Measurements from ENCODE around the gene RNF4.
"Not testable (repeated sequence)": the region's sequence is repeated elsewhere in the genome, so short reads cannot be mapped to it uniquely, and the experiment has no call there.

The RNF4 gene

GRCh38 chr4:2503809-2504208 lies 34.9 kb downstream of the RNF4 start:
- H3K4me1 ChIP-seq (ENCODE audit: control insufficient read depth in 1 of 2, insufficient read depth in 2 of 2, low read length in 2 of 2), result no peaks in the 10 kb centered on the region
- H3K27me3 ChIP-seq (ENCODE audit: control insufficient read depth in 1 of 2, insufficient read depth in 2 of 2, low read length in 2 of 2), result no peaks in the 10 kb centered on the region
- H3K9ac ChIP-seq (ENCODE audit: low read depth in 1 of 2, low read length in 2 of 2), result no peak overlapping the region
- H3K36me3 ChIP-seq (ENCODE audit: control insufficient read depth in 1 of 2, insufficient read depth in 2 of 2, low read length in 2 of 2), result peaks cover 32 to 57% of the 10 kb centered on the region in 2 donors
- no peaks in the 10 kb centered on the region for H3K9me3 ChIP-seq (ENCODE audit: control insufficient read depth in 1 of 2, low read length in 2 of 2)
- H3K4me3 ChIP-seq (ENCODE audit: low read depth in 1 of 2, low read length in 2 of 2), result no peak overlapping the region
- H3K27ac ChIP-seq (ENCODE audit: low read depth, low read length), result no peak overlapping the region

GRCh38 chr4:2507259-2507658 lies 38.4 kb downstream of the RNF4 start:
- H3K27me3 ChIP-seq (ENCODE audit: control insufficient read depth in 1 of 2, insufficient read depth in 2 of 2, low read length in 2 of 2), result no peaks in the 10 kb centered on the region
- no peak overlapping the region for H3K27ac ChIP-seq (ENCODE audit: low read depth, low read length)
- no peaks in the 10 kb centered on the region for H3K4me1 ChIP-seq (ENCODE audit: control insufficient read depth in 1 of 2, insufficient read depth in 2 of 2, low read length in 2 of 2)
- H3K4me3 ChIP-seq (ENCODE audit: low read depth in 1 of 2, low read length in 2 of 2), result no peak overlapping the region
- no peaks in the 10 kb centered on the region for H3K9me3 ChIP-seq (ENCODE audit: control insufficient read depth in 1 of 2, low read length in 2 of 2)
- no peak overlapping the region for H3K9ac ChIP-seq (ENCODE audit: low read depth in 1 of 2, low read length in 2 of 2)
- H3K36me3 ChIP-seq (ENCODE audit: control insufficient read depth in 1 of 2, insufficient read depth in 2 of 2, low read length in 2 of 2), result peaks cover 27 to 54% of the 10 kb centered on the region in 2 donors

- H3K27me3 ChIP-seq (ENCODE audit: control insufficient read depth in 1 of 2, insufficient read depth in 2 of 2, low read length in 2 of 2), result no peaks in the 10 kb centered on the region
- H3K4me3 ChIP-seq (ENCODE audit: low read depth in 1 of 2, low read length in 2 of 2), result no peak overlapping the region
- no peak overlapping the region for H3K27ac ChIP-seq (ENCODE audit: low read depth, low read length)
- peaks cover 32 to 58% of the 10 kb centered on the region in 2 donors for H3K36me3 ChIP-seq (ENCODE audit: control insufficient read depth in 1 of 2, insufficient read depth in 2 of 2, low read length in 2 of 2)
- no peak overlapping the region for H3K9ac ChIP-seq (ENCODE audit: low read depth in 1 of 2, low read length in 2 of 2)
- H3K4me1 ChIP-seq (ENCODE audit: control insufficient read depth in 1 of 2, insufficient read depth in 2 of 2, low read length in 2 of 2), result no peaks in the 10 kb centered on the region
- no peaks in the 10 kb centered on the region for H3K9me3 ChIP-seq (ENCODE audit: control insufficient read depth in 1 of 2, low read length in 2 of 2)
Measured at GRCh38 chr4:2507855-2508254, 38.9 kb downstream of the RNF4 start.

- H3K27ac ChIP-seq (ENCODE audit: low read depth, low read length), result no peak overlapping the region
- no peak overlapping the region for H3K9ac ChIP-seq (ENCODE audit: low read depth in 1 of 2, low read length in 2 of 2)
- H3K4me3 ChIP-seq (ENCODE audit: low read depth in 1 of 2, low read length in 2 of 2), result no peak overlapping the region
- H3K36me3 ChIP-seq (ENCODE audit: control insufficient read depth in 1 of 2, insufficient read depth in 2 of 2, low read length in 2 of 2), result peaks cover 53 to 72% of the 10 kb centered on the region in 2 donors
- no peaks in the 10 kb centered on the region for H3K27me3 ChIP-seq (ENCODE audit: control insufficient read depth in 1 of 2, insufficient read depth in 2 of 2, low read length in 2 of 2)
- H3K4me1 ChIP-seq (ENCODE audit: control insufficient read depth in 1 of 2, insufficient read depth in 2 of 2, low read length in 2 of 2), result no peaks in the 10 kb centered on the region
- H3K9me3 ChIP-seq (ENCODE audit: control insufficient read depth in 1 of 2, low read length in 2 of 2), result no peaks in the 10 kb centered on the region
Measured at GRCh38 chr4:2510351-2511259, 41.7 kb downstream of the RNF4 start.

GRCh38 chr4:2511645-2512131 lies 42.8 kb downstream of the RNF4 start:
- peaks cover 5 to 8% of the 10 kb centered on the region in 2 donors for H3K4me1 ChIP-seq (ENCODE audit: control insufficient read depth in 1 of 2, insufficient read depth in 2 of 2, low read length in 2 of 2)
- no peaks in the 10 kb centered on the region for H3K9me3 ChIP-seq (ENCODE audit: control insufficient read depth in 1 of 2, low read length in 2 of 2)
- H3K27ac ChIP-seq (ENCODE audit: low read depth, low read length), result no peak overlapping the region
- H3K4me3 ChIP-seq (ENCODE audit: low read depth in 1 of 2, low read length in 2 of 2), result no peak overlapping the region
- peaks cover 53 to 76% of the 10 kb centered on the region in 2 donors for H3K36me3 ChIP-seq (ENCODE audit: control insufficient read depth in 1 of 2, insufficient read depth in 2 of 2, low read length in 2 of 2)
- H3K9ac ChIP-seq (ENCODE audit: low read depth in 1 of 2, low read length in 2 of 2), result no peak overlapping the region
- no peaks in the 10 kb centered on the region for H3K27me3 ChIP-seq (ENCODE audit: control insufficient read depth in 1 of 2, insufficient read depth in 2 of 2, low read length in 2 of 2)

GRCh38 chr4:2512396-2513135 lies 43.7 kb downstream of the RNF4 start:
- Histone ChIP-seq H3K27ac (ENCODE audit: low read depth, low read length) (no peak overlapping the region), H3K4me1 (ENCODE audit: control insufficient read depth in 1 of 2, insufficient read depth in 2 of 2, low read length in 2 of 2) (peaks cover 5 to 8% of the 10 kb centered on the region in 2 donors), H3K9ac (ENCODE audit: low read depth in 1 of 2, low read length in 2 of 2) (no peak overlapping the region), H3K9me3 (ENCODE audit: control insufficient read depth in 1 of 2, low read length in 2 of 2) (no peaks in the 10 kb centered on the region), H3K27me3 (ENCODE audit: control insufficient read depth in 1 of 2, insufficient read depth in 2 of 2, low read length in 2 of 2) (no peaks in the 10 kb centered on the region), H3K36me3 (ENCODE audit: control insufficient read depth in 1 of 2, insufficient read depth in 2 of 2, low read length in 2 of 2) (peaks cover 48 to 72% of the 10 kb centered on the region in 2 donors), H3K4me3 (ENCODE audit: low read depth in 1 of 2, low read length in 2 of 2) (no peak overlapping the region)

GRCh38 chr4:2514193-2514592 lies 45.3 kb downstream of the RNF4 start:
- not testable (repeated sequence) for H3K9me3 ChIP-seq (ENCODE audit: control insufficient read depth in 1 of 2, low read length in 2 of 2); H3K9ac ChIP-seq (ENCODE audit: low read depth in 1 of 2, low read length in 2 of 2); H3K27me3 ChIP-seq (ENCODE audit: control insufficient read depth in 1 of 2, insufficient read depth in 2 of 2, low read length in 2 of 2); H3K4me1 ChIP-seq (ENCODE audit: control insufficient read depth in 1 of 2, insufficient read depth in 2 of 2, low read length in 2 of 2); H3K4me3 ChIP-seq (ENCODE audit: low read depth in 1 of 2, low read length in 2 of 2); H3K27ac ChIP-seq (ENCODE audit: low read depth, low read length)
- peaks cover 42 to 62% of the 10 kb centered on the region in 2 donors for H3K36me3 ChIP-seq (ENCODE audit: control insufficient read depth in 1 of 2, insufficient read depth in 2 of 2, low read length in 2 of 2)

GRCh38 chr4:2514944-2515343 lies 46.0 kb downstream of the RNF4 start:
- not testable (repeated sequence) for H3K9me3 ChIP-seq (ENCODE audit: control insufficient read depth in 1 of 2, low read length in 2 of 2); H3K9ac ChIP-seq (ENCODE audit: low read depth in 1 of 2, low read length in 2 of 2); H3K27me3 ChIP-seq (ENCODE audit: control insufficient read depth in 1 of 2, insufficient read depth in 2 of 2, low read length in 2 of 2); H3K4me1 ChIP-seq (ENCODE audit: control insufficient read depth in 1 of 2, insufficient read depth in 2 of 2, low read length in 2 of 2); H3K4me3 ChIP-seq (ENCODE audit: low read depth in 1 of 2, low read length in 2 of 2); H3K27ac ChIP-seq (ENCODE audit: low read depth, low read length)
- peaks cover 36 to 55% of the 10 kb centered on the region in 2 donors for H3K36me3 ChIP-seq (ENCODE audit: control insufficient read depth in 1 of 2, insufficient read depth in 2 of 2, low read length in 2 of 2)

- peaks cover 27 to 44% of the 10 kb centered on the region in 2 donors for H3K36me3 ChIP-seq (ENCODE audit: control insufficient read depth in 1 of 2, insufficient read depth in 2 of 2, low read length in 2 of 2)
- H3K4me3 ChIP-seq (ENCODE audit: low read depth in 1 of 2, low read length in 2 of 2), result no peak overlapping the region
- peak overlapping the region in 1 of 2 donors; percentile 25 for H3K9ac ChIP-seq (ENCODE audit: low read depth in 1 of 2, low read length in 2 of 2)
- H3K27ac ChIP-seq (ENCODE audit: low read depth, low read length), result peak overlapping the region; percentile 10
- H3K4me1 ChIP-seq (ENCODE audit: control insufficient read depth in 1 of 2, insufficient read depth in 2 of 2, low read length in 2 of 2), result peaks cover 5 to 8% of the 10 kb centered on the region in 2 donors
- no peaks in the 10 kb centered on the region for H3K9me3 ChIP-seq (ENCODE audit: control insufficient read depth in 1 of 2, low read length in 2 of 2)
- no peaks in the 10 kb centered on the region for H3K27me3 ChIP-seq (ENCODE audit: control insufficient read depth in 1 of 2, insufficient read depth in 2 of 2, low read length in 2 of 2)
Measured at GRCh38 chr4:2515830-2516550, 47.1 kb downstream of the RNF4 start.

Data from duodenal mucosa (tissue), 2 donors.